RWPE1 (cell line): ENCODE data around the gene TMEM121B.

Experiments
- CTCF ChIA-PET: fragments of 350-600 bp; sonication (Branson Sonifier 250); formaldehyde crosslinking; extraction: SDS; loops from one replicate; lab custom pipeline; 2021; lab: Yijun Ruan, JAX
- POLR2A ChIA-PET: fragments of 400-600 bp; formaldehyde crosslinking; extraction: SDS; loops from one replicate; lab custom pipeline; 2020; ENCODE audit warnings: antibody characterized with exemption; ENCODE audit not compliant: low non-redundant PET; lab: Yijun Ruan, JAX
- DNase-seq: peaks from one replicate; pipeline ENCODE4 v3.0.0; 2012; ENCODE audit warnings: low spot score
- H3K27ac ChIP-seq: fragments of 450-650 bp; 2 replicates; pipeline ENCODE4 v1.5.1; 2017
- CTCF ChIP-seq: fragments of 450-650 bp; conservative IDR thresholded peaks from 2 replicates; pipeline ENCODE4 v1.5.1; 2017; ENCODE audit warnings: low read depth, mild to moderate bottlenecking

TMEM121B gene

GRCh38 chr22:17098379-17098819 is 22.8 kb downstream of the TMEM121B start:
- DNase-seq, result no peak
- ChIA-PET CTCF (interaction anchor here (0.5 kb wide), 1 partner anchor 8 kb away, joined by 3 read pairs; no protein-coding TSS in a partner anchor), POLR2A (no interaction called here)
- H3K27ac ChIP-seq, result no peak overlapping the region
- TF ChIP-seq CTCF, result no peak

DNA sequence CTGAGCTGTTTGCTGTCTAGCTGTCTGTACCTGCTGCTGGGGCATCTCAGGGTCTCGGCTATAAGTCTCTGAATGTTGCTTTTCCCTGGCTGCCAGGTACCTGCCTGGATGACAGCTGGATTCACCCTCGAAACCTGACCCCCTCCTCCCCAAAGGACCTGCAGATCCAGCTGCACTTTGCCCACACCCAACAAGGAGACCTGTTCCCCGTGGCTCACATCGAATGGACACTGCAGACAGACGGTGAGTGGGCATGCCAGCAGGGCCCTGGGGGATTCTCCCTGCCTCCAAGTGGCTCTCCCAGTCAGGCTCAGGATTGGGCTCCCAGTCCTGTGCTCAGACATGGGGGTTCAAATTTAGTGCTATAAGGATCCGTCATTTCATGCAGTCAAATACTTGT is 23.5 kb downstream of the TMEM121B start:
- H3K27ac ChIP-seq, result no peak overlapping the region
- POLR2A ChIA-PET, result no interaction called here
- CTCF ChIA-PET, result no interaction called here
- TF ChIP-seq CTCF, result no peak
- DNase-seq, result no peak

DNA sequence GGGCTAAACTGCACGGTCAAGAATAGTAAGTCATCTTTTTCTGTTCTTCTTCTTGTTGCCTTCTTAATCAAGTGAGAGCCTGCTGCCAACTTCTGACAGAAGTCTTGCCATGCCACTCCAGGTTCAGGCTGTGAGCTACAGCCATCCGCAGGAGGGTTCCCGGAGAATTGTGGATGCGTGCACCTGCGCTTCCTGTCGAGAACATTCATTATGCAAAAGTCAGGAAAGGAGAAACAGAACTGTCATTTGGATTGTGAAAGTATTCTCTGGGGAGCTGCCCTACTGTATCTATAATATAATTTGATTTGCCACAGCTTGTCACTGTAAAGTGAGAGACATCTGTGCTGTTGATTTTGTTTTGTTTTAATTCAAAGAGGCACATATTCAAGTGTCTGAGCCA is 24.1 kb downstream of the TMEM121B start:
- no peak overlapping the region for H3K27ac ChIP-seq
- POLR2A ChIA-PET, result no interaction called here
- DNase-seq, result no peak
- CTCF ChIA-PET, result no interaction called here
- TF ChIP-seq CTCF, result no peak

DNA sequence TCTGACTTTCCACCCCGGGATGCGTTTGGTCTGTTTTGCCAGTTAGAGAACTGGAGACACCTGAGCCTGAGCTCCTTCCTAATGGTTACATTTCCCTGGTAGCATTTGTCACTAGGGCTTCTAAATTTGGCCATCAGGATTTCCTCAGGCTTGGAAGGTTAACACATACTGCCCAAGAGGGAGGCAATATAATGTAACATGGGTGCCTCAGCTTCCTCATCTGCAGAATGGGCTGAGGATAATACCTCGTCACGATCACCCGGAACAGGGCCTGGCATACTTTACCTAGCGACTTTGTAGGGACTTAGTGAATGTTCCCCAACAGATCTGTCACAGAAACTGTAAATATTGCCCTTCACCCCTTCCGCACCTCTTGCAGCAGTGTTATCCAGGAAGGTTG is 25.1 kb downstream of the TMEM121B start:
- TF ChIP-seq CTCF, result no peak
- H3K27ac ChIP-seq, result no peak overlapping the region
- ChIA-PET CTCF (interaction anchor here (0.5 to 0.7 kb wide), 3 partner anchors 84 to 476 kb away, joined by 3 to 5 read pairs (median 3); no protein-coding TSS in a partner anchor), POLR2A (no interaction called here)
- DNase-seq, result no peak

GRCh38 chr22:17095538-17095937 is 25.6 kb downstream of the TMEM121B start:
- DNase-seq, result no peak
- CTCF ChIA-PET, result interaction anchor here (0.5 to 0.7 kb wide), 3 partner anchors 85 to 477 kb away, joined by 3 to 5 read pairs (median 3); no protein-coding TSS in a partner anchor

GRCh38 chr22:17093081-17093480 is 28.1 kb downstream of the TMEM121B start:
- CTCF ChIA-PET, result no interaction called here
- POLR2A ChIA-PET, result no interaction called here
- no peak for DNase-seq
- no peak overlapping the region for H3K27ac ChIP-seq
- no peak for TF ChIP-seq CTCF

More at GRCh38 chr22:17095538-17095937, 25.6 kb downstream of the TMEM121B start:
- POLR2A ChIA-PET, result no interaction called here
- TF ChIP-seq CTCF, result no peak; the same call in 1 of the 2 replicates
- no peak overlapping the region for H3K27ac ChIP-seq
